ENCODE measurements around the gene C1QTNF4. TPM values are rescaled to one million over a fixed set of nuclear protein-coding genes. Genes with fewer than 3 reads are reported as not detected.

Gene C1QTNF4
- total and polyA plus RNA-seq, 9 of the 15 experiments (the other 6 are each of a cell fraction or from before 2014, with no cell fraction given) = not detected

GRCh38 chr11:47578524-47579494 lies 15.4 kb downstream of the C1QTNF4 start, which contains the start of the genes KBTBD4 and NDUFS3 (continued):
- TF ChIP-seq ESRRA (IDR thresholded peaks at IDR 0.05; ENCODE audit: borderline replicate concordance, low read depth) = peak; percentile 99
- no peak for TF ChIP-seq PHB (CRISPR knock-in tag; IDR thresholded peaks at IDR 0.05)
- TF ChIP-seq SREBF1 (IDR thresholded peaks at IDR 0.05; ENCODE audit: borderline replicate concordance, low read depth, low read length) = no peak
- TF ChIP-seq TAF7 (tag; IDR thresholded peaks at IDR 0.05) = peak; percentile 94
- no peak for TF ChIP-seq SNAPC5 (CRISPR knock-in tag; IDR thresholded peaks at IDR 0.05)
- TF ChIP-seq PCBP2 (IDR thresholded peaks at IDR 0.05; ENCODE audit: low read depth, low read length, poor library complexity, severe bottlenecking) = no peak
- TF ChIP-seq LCOR (CRISPR knock-in tag; IDR thresholded peaks at IDR 0.05) = peak; percentile 96
- TF ChIP-seq NELFE (IDR thresholded peaks at IDR 0.05; ENCODE audit: insufficient read depth, insufficient read length) = no peak
- TF ChIP-seq ZNF431 (CRISPR knock-in tag; IDR thresholded peaks at IDR 0.05) = peak; percentile 52; the same call in 1 of the 2 replicates
- TF ChIP-seq FOXP1 (CRISPR knock-in tag; IDR thresholded peaks at IDR 0.05) = 0 out of 2 replicates have a peak, but pooled peaks have one; percentile 83
- no peak for TF ChIP-seq ZBTB8A (IDR thresholded peaks at IDR 0.05; ENCODE audit: partially characterized antibody)
- 0 out of 2 replicates have a peak, but pooled peaks have one; percentile 48 for TF ChIP-seq HDAC8 (tag; IDR thresholded peaks at IDR 0.05)
- no peak for TF ChIP-seq BRF1 (IDR thresholded peaks at IDR 0.05; ENCODE audit: borderline replicate concordance, extremely low read depth, insufficient read length)
- peak; percentile 100 for TF ChIP-seq ZBTB40 (IDR thresholded peaks at IDR 0.05)
- no peak for TF ChIP-seq ZBTB40 (CRISPR knock-in tag; IDR thresholded peaks at IDR 0.05)
- peak; percentile 25 for TF ChIP-seq MXD1 (CRISPR knock-in tag; IDR thresholded peaks at IDR 0.05; ENCODE audit: borderline replicate concordance, poor library complexity, severe bottlenecking)
- TF ChIP-seq HDAC2 (IDR thresholded peaks at IDR 0.05) = peak; percentile 96
- no peak for TF ChIP-seq ZNF212 (CRISPR knock-in tag; IDR thresholded peaks at IDR 0.05)

Data from K562 (cell line).